WTC11 (cell line): ENCODE measurements around the gene XIAP.

ENCODE experiments used
- CBFB ChIP-seq: sonication (generic); formaldehyde crosslinking; IDR thresholded peaks from 2 replicates; pipeline ENCODE4 v1.8.1; 2022; ENCODE audit warnings: mild to moderate bottlenecking, low read depth, missing genetic modification reagents
- ESRRA ChIP-seq: sonication (generic); formaldehyde crosslinking; IDR thresholded peaks from 2 replicates; pipeline ENCODE4 v1.8.1; 2022; ENCODE audit warnings: mild to moderate bottlenecking, missing genetic modification reagents, borderline replicate concordance
- ETV6 ChIP-seq: sonication (generic); formaldehyde crosslinking; IDR thresholded peaks from 2 replicates; pipeline ENCODE4 v1.8.1; 2022; ENCODE audit warnings: mild to moderate bottlenecking, missing genetic modification reagents
- FOXP1 ChIP-seq: sonication (generic); formaldehyde crosslinking; IDR thresholded peaks from 2 replicates; pipeline ENCODE4 v1.8.0; 2022; ENCODE audit warnings: missing genetic modification reagents, mild to moderate bottlenecking, moderate library complexity, borderline replicate concordance
- IRF2 ChIP-seq: sonication (generic); formaldehyde crosslinking; IDR thresholded peaks from 2 replicates; pipeline ENCODE4 v1.8.0; 2022; ENCODE audit warnings: low read depth, missing genetic modification reagents, borderline replicate concordance
- JUN ChIP-seq: sonication (generic); formaldehyde crosslinking; IDR thresholded peaks from 2 replicates; pipeline ENCODE4 v1.8.0; 2023; ENCODE audit warnings: mild to moderate bottlenecking, missing genetic modification reagents
- NR3C1 ChIP-seq: sonication (generic); formaldehyde crosslinking; conservative IDR thresholded peaks from 2 replicates; pipeline ENCODE4 v1.8.1; 2023; ENCODE audit warnings: low read depth, mild to moderate bottlenecking, missing genetic modification reagents
- SP1 ChIP-seq: sonication (generic); formaldehyde crosslinking; conservative IDR thresholded peaks from 2 replicates; pipeline ENCODE4 v1.8.1; 2022; ENCODE audit warnings: missing genetic modification reagents
- TF ChIP-seq, protein P1 (sequence below): fragments of 200-600 bp; IDR thresholded peaks from 2 replicates; pipeline ENCODE4 v1.8.0; 2022; ENCODE audit warnings: antibody characterized with exemption
- TF ChIP-seq, protein P2 (sequence below): sonication (generic); formaldehyde crosslinking; IDR thresholded peaks from 2 replicates; pipeline ENCODE4 v1.8.0; 2022; ENCODE audit warnings: missing genetic modification reagents
- TF ChIP-seq, protein P3 (sequence below): sonication (generic); formaldehyde crosslinking; IDR thresholded peaks from 2 replicates; pipeline ENCODE4 v1.8.0; 2022; ENCODE audit warnings: mild to moderate bottlenecking, missing genetic modification reagents
- TF ChIP-seq, protein P4 (sequence below): sonication (generic); formaldehyde crosslinking; conservative IDR thresholded peaks from 2 replicates; pipeline ENCODE4 v1.8.1; 2023; ENCODE audit warnings: mild to moderate bottlenecking, low read depth, missing genetic modification reagents, moderate library complexity

DNA sequence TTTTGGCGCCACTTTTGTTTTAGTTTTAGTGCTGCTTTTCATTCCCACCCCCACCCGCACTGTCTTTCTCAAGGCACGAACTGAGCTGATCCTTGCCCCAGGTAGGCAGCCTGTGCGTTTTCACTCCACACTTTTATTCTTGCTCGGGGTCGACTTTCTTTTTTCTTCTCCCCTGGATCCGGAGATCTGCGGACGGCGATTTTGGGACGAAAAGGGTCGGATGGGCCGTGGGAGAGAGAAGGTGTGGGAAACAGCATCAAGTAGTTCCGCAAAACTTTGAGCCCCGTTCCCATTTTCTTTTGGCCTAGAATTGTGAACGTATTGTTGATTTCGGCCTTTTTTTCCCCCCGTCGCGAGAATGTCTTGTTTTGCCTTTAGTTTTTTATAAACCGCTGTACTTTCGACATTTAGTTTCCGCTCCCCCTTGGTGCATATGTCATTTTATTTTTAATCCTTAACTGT, 102.2 kb downstream of the XIAP start:
- TF ChIP-seq, protein P1, sequence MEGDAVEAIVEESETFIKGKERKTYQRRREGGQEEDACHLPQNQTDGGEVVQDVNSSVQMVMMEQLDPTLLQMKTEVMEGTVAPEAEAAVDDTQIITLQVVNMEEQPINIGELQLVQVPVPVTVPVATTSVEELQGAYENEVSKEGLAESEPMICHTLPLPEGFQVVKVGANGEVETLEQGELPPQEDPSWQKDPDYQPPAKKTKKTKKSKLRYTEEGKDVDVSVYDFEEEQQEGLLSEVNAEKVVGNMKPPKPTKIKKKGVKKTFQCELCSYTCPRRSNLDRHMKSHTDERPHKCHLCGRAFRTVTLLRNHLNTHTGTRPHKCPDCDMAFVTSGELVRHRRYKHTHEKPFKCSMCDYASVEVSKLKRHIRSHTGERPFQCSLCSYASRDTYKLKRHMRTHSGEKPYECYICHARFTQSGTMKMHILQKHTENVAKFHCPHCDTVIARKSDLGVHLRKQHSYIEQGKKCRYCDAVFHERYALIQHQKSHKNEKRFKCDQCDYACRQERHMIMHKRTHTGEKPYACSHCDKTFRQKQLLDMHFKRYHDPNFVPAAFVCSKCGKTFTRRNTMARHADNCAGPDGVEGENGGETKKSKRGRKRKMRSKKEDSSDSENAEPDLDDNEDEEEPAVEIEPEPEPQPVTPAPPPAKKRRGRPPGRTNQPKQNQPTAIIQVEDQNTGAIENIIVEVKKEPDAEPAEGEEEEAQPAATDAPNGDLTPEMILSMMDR = no peak
- TF ChIP-seq, protein P2, sequence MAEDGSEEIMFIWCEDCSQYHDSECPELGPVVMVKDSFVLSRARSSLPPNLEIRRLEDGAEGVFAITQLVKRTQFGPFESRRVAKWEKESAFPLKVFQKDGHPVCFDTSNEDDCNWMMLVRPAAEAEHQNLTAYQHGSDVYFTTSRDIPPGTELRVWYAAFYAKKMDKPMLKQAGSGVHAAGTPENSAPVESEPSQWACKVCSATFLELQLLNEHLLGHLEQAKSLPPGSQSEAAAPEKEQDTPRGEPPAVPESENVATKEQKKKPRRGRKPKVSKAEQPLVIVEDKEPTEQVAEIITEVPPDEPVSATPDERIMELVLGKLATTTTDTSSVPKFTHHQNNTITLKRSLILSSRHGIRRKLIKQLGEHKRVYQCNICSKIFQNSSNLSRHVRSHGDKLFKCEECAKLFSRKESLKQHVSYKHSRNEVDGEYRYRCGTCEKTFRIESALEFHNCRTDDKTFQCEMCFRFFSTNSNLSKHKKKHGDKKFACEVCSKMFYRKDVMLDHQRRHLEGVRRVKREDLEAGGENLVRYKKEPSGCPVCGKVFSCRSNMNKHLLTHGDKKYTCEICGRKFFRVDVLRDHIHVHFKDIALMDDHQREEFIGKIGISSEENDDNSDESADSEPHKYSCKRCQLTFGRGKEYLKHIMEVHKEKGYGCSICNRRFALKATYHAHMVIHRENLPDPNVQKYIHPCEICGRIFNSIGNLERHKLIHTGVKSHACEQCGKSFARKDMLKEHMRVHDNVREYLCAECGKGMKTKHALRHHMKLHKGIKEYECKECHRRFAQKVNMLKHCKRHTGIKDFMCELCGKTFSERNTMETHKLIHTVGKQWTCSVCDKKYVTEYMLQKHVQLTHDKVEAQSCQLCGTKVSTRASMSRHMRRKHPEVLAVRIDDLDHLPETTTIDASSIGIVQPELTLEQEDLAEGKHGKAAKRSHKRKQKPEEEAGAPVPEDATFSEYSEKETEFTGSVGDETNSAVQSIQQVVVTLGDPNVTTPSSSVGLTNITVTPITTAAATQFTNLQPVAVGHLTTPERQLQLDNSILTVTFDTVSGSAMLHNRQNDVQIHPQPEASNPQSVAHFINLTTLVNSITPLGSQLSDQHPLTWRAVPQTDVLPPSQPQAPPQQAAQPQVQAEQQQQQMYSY (CRISPR knock-in tag) = no peak
- TF ChIP-seq, protein P3, sequence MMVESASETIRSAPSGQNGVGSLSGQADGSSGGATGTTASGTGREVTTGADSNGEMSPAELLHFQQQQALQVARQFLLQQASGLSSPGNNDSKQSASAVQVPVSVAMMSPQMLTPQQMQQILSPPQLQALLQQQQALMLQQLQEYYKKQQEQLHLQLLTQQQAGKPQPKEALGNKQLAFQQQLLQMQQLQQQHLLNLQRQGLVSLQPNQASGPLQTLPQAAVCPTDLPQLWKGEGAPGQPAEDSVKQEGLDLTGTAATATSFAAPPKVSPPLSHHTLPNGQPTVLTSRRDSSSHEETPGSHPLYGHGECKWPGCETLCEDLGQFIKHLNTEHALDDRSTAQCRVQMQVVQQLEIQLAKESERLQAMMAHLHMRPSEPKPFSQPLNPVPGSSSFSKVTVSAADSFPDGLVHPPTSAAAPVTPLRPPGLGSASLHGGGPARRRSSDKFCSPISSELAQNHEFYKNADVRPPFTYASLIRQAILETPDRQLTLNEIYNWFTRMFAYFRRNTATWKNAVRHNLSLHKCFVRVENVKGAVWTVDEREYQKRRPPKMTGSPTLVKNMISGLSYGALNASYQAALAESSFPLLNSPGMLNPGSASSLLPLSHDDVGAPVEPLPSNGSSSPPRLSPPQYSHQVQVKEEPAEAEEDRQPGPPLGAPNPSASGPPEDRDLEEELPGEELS (CRISPR knock-in tag) = no peak
- TF ChIP-seq JUN (CRISPR knock-in tag) = no peak
- no peak for TF ChIP-seq NR3C1 (CRISPR knock-in tag)
- no peak for TF ChIP-seq FOXP1 (CRISPR knock-in tag)
- TF ChIP-seq ESRRA (CRISPR knock-in tag) = no peak
- TF ChIP-seq, protein P4, sequence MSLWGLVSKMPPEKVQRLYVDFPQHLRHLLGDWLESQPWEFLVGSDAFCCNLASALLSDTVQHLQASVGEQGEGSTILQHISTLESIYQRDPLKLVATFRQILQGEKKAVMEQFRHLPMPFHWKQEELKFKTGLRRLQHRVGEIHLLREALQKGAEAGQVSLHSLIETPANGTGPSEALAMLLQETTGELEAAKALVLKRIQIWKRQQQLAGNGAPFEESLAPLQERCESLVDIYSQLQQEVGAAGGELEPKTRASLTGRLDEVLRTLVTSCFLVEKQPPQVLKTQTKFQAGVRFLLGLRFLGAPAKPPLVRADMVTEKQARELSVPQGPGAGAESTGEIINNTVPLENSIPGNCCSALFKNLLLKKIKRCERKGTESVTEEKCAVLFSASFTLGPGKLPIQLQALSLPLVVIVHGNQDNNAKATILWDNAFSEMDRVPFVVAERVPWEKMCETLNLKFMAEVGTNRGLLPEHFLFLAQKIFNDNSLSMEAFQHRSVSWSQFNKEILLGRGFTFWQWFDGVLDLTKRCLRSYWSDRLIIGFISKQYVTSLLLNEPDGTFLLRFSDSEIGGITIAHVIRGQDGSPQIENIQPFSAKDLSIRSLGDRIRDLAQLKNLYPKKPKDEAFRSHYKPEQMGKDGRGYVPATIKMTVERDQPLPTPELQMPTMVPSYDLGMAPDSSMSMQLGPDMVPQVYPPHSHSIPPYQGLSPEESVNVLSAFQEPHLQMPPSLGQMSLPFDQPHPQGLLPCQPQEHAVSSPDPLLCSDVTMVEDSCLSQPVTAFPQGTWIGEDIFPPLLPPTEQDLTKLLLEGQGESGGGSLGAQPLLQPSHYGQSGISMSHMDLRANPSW (CRISPR knock-in tag) = no peak
- TF ChIP-seq IRF2 = no peak
- TF ChIP-seq SP1 (CRISPR knock-in tag) = no peak
- TF ChIP-seq CBFB (CRISPR knock-in tag) = no peak
- TF ChIP-seq ETV6 (CRISPR knock-in tag) = no peak
